HepG2 (cell line): ENCODE data around the gene SIK2. TPM values are rescaled to one million over a fixed set of nuclear protein-coding genes. Genes with fewer than 3 reads are reported as not detected.
A peak's percentile ranks its signal among the peaks of the same experiment; 100 is the strongest.

Experiments
- ATAC-seq: fragments of 200-7000 bp; cut with Tn5 transposase; 3 replicates; pipeline ENCODE4 v1.9.1; 2020; ENCODE audit warnings: mild to moderate bottlenecking, moderate library complexity
- BruUV-seq: library from RNA; stranded (reverse); fragments of 400-500 nt; replicated peaks from 2 replicates; lab custom pipeline; 2021; lab: Mats Ljungman, UMichigan
- CTCF ChIA-PET: fragments of 300-600 bp; formaldehyde crosslinking; extraction: SDS; loops from one replicate; lab custom pipeline; 2021; ENCODE audit warnings: low total read pairs, inconsistent platforms, low intra/inter-chr PET ratio; lab: Yijun Ruan, JAX
- POLR2A ChIA-PET: fragments of 350-600 bp; sonication (Branson Sonifier 250); formaldehyde crosslinking; loops from one replicate; lab custom pipeline; 2020; ENCODE audit warnings: antibody characterized with exemption, inconsistent platforms; lab: Yijun Ruan, JAX
- DNase-seq: peaks from one replicate; pipeline ENCODE4 v3.0.0-alpha.2; 2015; ENCODE audit warnings: low spot score
- FAIRE-seq: peaks from 3 replicates; lab custom pipeline; 2011; peaks lifted over from hg19 to GRCh38; lab: Jason Lieb, UNC
- H2AFZ ChIP-seq: one replicate; pipeline ENCODE4 v1.6.1; 2011; ENCODE audit warnings: low read length, inconsistent platforms
- H3K27ac ChIP-seq: fragments of 300-600 bp; 3 replicates; pipeline ENCODE4 v1.8.0; 2011; ENCODE audit warnings: mixed run types, mild to moderate bottlenecking, mixed read lengths, low read length, inconsistent platforms; ENCODE audit not compliant: insufficient read depth; ENCODE audit errors: extremely low read length
- H3K27me3 ChIP-seq, 2 experiments: fragments of 200-600 bp in 1 of 2; 2 replicates in 1 of 2; 3 replicates in 1 of 2; pipeline versions ENCODE4 v1.6.0 to v1.8.0; 2011; ENCODE audit warnings: low read length in 2 of 2, mild to moderate bottlenecking in 2 of 2, moderate library complexity in 2 of 2, inconsistent platforms in 1 of 2; ENCODE audit not compliant: insufficient read depth in 2 of 2, control insufficient read depth in 1 of 2
- H3K36me3 ChIP-seq, 2 experiments: fragments of 200-600 bp in 1 of 2; replicated peaks in 1 of 2; 2 replicates in 1 of 2; 3 replicates in 1 of 2; pipeline versions ENCODE4 v1.5.1 to v1.8.0; 2011; ENCODE audit warnings: low read length in 2 of 2, inconsistent platforms in 1 of 2; ENCODE audit not compliant: insufficient read depth in 2 of 2, control insufficient read depth in 1 of 2
- H3K4me1 ChIP-seq: 2 replicates; pipeline ENCODE4 v1.5.1; 2012; ENCODE audit warnings: low read length, inconsistent platforms; ENCODE audit not compliant: insufficient read depth
- H3K4me2 ChIP-seq: 2 replicates; pipeline ENCODE4 v1.6.0; 2011; ENCODE audit warnings: low read depth, low read length, inconsistent platforms
- H3K4me3 ChIP-seq, 3 experiments: fragments of 200-600 bp in 1 of 3; sonication (generic), shearing (Covaris generic) in 1 of 3; replicated peaks in 1 of 3; 2 replicates each; pipeline ENCODE4 v1.5.1; 2011 to 2016; ENCODE audit warnings: low read length in 3 of 3, inconsistent platforms in 2 of 3, low read depth in 2 of 3, mild to moderate bottlenecking in 2 of 3, control low read depth in 1 of 3, mixed read lengths in 1 of 3; ENCODE audit not compliant: insufficient read depth in 1 of 3
- H3K79me2 ChIP-seq: one replicate; pipeline ENCODE4 v1.6.1; 2011; ENCODE audit warnings: low read length, inconsistent platforms; ENCODE audit not compliant: insufficient read depth
- H3K9ac ChIP-seq: 2 replicates; pipeline ENCODE4 v1.6.0; 2011; ENCODE audit warnings: mild to moderate bottlenecking, low read depth, low read length, inconsistent platforms; ENCODE audit not compliant: insufficient read depth
- H3K9me3 ChIP-seq: 2 replicates; pipeline ENCODE4 v1.5.1; 2012; ENCODE audit warnings: mild to moderate bottlenecking, low read length
- H4K20me1 ChIP-seq: 2 replicates; pipeline ENCODE4 v1.6.0; 2011; ENCODE audit warnings: inconsistent platforms, mild to moderate bottlenecking, low read length, moderate library complexity; ENCODE audit not compliant: insufficient read depth
- AGO2 ChIP-seq: fragments of 200-400 bp; formaldehyde crosslinking; optimal IDR thresholded peaks from 2 replicates; pipeline ENCODE3; 2017; ENCODE audit warnings: mild to moderate bottlenecking, low read depth, low read length, moderate library complexity
- BHLHE40 ChIP-seq: IDR thresholded peaks from 2 replicates; pipeline ENCODE4 v1.6.1; 2011; ENCODE audit warnings: low read length, improper control_type of control experiment
- FOXP1 ChIP-seq, 2 experiments: fragments of 450-650 bp in 1 of 2; IDR thresholded peaks; 2 replicates each; pipeline ENCODE4 v1.6.1; 2017 to 2018; ENCODE audit warnings: antibody characterized with exemption in 1 of 2
- KDM5B ChIP-seq: sonication (generic); formaldehyde crosslinking; IDR thresholded peaks from 2 replicates; pipeline ENCODE4 v1.4.0; 2020; ENCODE audit warnings: missing genetic modification reagents, mild to moderate bottlenecking, borderline replicate concordance
- MAFF ChIP-seq: IDR thresholded peaks from 2 replicates; pipeline ENCODE4 v1.6.1; 2011; ENCODE audit warnings: low read depth, low read length, improper control_type of control experiment
- NR2C2 ChIP-seq: sonication (generic); formaldehyde crosslinking; IDR thresholded peaks from 2 replicates; pipeline ENCODE4 v1.4.0; 2020; ENCODE audit warnings: missing genetic modification reagents, mild to moderate bottlenecking, moderate library complexity, borderline replicate concordance
- SCMH1 ChIP-seq: sonication (generic); formaldehyde crosslinking; IDR thresholded peaks from 2 replicates; pipeline ENCODE4 v1.9.0; 2021; ENCODE audit warnings: missing genetic modification reagents, mild to moderate bottlenecking, borderline replicate concordance
- TBX2 ChIP-seq: sonication (generic); formaldehyde crosslinking; IDR thresholded peaks from 2 replicates; pipeline ENCODE4 v1.5.0; 2020; ENCODE audit warnings: missing genetic modification reagents, mild to moderate bottlenecking, borderline replicate concordance
- ZMAT3 ChIP-seq: sonication (generic); formaldehyde crosslinking; conservative IDR thresholded peaks from 2 replicates; pipeline ENCODE4 v1.7.0; 2021; ENCODE audit warnings: missing genetic modification reagents
- ZSCAN31 ChIP-seq: sonication (generic); formaldehyde crosslinking; IDR thresholded peaks from 2 replicates; pipeline ENCODE4 v1.5.0; 2020; ENCODE audit warnings: low read depth, mild to moderate bottlenecking, missing genetic modification reagents
- WGBS: methylation state at CpG from one replicate; pipeline ENCODE4 v1.1.6; 2017; ENCODE audit warnings: low lambda C conversion rate; 5-methylcytosine and 5-hydroxymethylcytosine counted together
- in situ Hi-C: cut with HindIII; loops from 2 replicates; pipeline ENCODE4 v1.10.0; 2017; ENCODE audit warnings: low pct_unique_long_range_greater_than_20kb; ENCODE audit not compliant: extremely low pct_ligation_motif_present
- intact Hi-C: fragments of 100-400 bp; cut with micrococcal nuclease; formaldehyde crosslinking; loops from one replicate; pipeline ENCODE4 v1.10.0; 2022; ENCODE audit not compliant: unreplicated experiment
- polyA plus RNA-seq, 8 experiments: library from polyadenylated mRNA; depleted of rRNA in 3 of 8; stranded (reverse) in 7 of 8; unstranded in 1 of 8; fragments of >200 nt; fragmentation: Illumina TruSeq in 4 of 8; extraction: Trizol in 4 of 8; gene quantifications; 2 replicates each; pipeline versions ENCODE4 v1.2.1 to v1.2.3, GENCODE V29; 2011 to 2016; ENCODE audit warnings: low read depth in 4 of 8, missing spikeins in 1 of 8, mixed read lengths in 1 of 8; ENCODE audit not compliant: insufficient read depth in 1 of 8
- total RNA-seq, 5 experiments: library from RNA; depleted of rRNA; stranded (reverse); fragments of >200 nt; fragmentation: Illumina TruSeq; extraction: Trizol; gene quantifications; 2 replicates each; pipeline ENCODE4 v1.2.3, GENCODE V29; 2016; ENCODE audit warnings: low read depth in 1 of 5
- TF ChIP-seq, protein P1 (sequence below): sonication (generic); formaldehyde crosslinking; IDR thresholded peaks from 2 replicates; pipeline ENCODE4 v1.4.0; 2020; ENCODE audit warnings: mild to moderate bottlenecking, missing genetic modification reagents
- TF ChIP-seq, protein P2 (sequence below): sonication (generic); formaldehyde crosslinking; IDR thresholded peaks from 2 replicates; pipeline ENCODE4 v1.5.0; 2020; ENCODE audit warnings: mild to moderate bottlenecking, low read depth, missing genetic modification reagents, borderline replicate concordance

Gene SIK2
- total and polyA plus RNA-seq, 2 of the 13 experiments (the other 11 are each of a cell fraction or from before 2014, with no cell fraction given): 8.1 to 15.4 TPM

DNA sequence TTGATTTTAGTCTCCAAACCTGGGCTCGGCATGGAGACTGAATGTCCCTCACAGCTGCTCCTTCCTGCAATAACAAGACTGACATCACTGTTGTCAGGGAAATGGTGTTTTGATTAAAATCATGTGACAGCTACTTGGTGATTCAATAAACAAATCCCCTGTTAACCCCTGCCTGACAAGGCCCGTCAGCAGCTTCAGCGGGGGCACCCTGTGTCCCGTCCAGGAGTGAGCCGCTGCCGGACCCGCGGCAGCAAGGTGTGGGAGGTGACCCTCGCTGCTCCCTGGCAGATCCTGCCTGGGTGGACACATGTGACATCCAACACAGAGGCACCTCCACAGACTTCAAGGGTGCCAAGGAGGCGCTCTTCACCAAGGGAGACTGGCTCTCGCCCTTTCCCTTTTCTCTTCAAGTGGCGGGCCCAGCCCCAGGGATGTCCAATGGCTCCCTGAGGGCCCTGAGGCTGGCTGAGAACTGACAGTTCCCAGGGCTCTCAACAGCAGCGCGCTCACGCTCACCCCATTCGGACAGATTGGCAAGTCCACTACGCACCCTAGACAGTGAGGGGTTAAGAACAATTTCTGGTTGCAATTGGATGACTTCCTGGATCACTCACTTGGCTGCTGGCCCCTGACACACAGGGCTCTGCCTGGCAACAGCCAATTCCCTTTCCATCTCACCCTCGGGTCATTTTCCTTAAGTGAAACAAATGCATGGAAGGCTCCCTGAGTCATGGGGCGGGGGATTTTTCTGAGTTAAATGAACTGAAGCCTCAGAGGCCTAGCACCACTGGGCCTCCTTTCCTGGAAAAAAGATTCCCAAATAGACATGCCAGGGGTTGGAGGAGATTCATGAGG is 133.2 kb downstream of the SIK2 start:
- POLR2A ChIA-PET: interaction anchor here (1.5 kb wide), 1 partner anchor 31 kb away, joined by 5 read pairs; the partner anchor contains the start of gene PPP2R1B
- intact Hi-C loops: no loop called here
- FAIRE-seq: no peak

DNA sequence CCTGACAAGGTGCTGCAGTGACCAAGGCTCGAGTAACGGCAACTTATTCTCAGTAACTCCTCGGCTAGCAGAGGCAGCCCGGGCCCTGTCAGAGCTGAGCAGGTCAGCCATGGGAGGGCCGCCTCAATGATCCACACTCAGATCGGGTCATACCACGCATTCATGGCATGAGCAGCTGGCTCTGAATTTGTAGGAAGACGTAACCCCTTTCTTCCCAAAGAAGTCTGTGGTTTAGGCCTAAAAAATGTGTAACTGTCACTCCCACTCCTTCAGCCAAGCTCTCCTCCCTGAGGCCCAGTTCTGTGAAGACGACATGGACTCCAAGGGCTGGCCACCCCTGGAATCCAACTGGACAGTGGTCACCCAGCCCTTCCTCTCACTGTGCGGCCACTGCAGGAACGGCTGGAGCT is 133.9 kb downstream of the SIK2 start:
- Histone ChIP-seq H3K27me3 (no peaks in the 10 kb centered on the region), H3K9me3 (no peaks in the 10 kb centered on the region), H3K4me2 (no peak overlapping the region)
- ATAC-seq: no peak
- no TSS peak for BruUV-seq
- WGBS: 95% methylated on average over 11 of the region's 11 CpGs
- in situ Hi-C loops: no loop called here
- TF ChIP-seq KDM5B (CRISPR knock-in tag) (no peak), TBX2 (CRISPR knock-in tag) (no peak), FOXP1 (IDR thresholded peaks at IDR 0.05) (no peak), FOXP1 (CRISPR knock-in tag; IDR thresholded peaks at IDR 0.05) (no peak), SCMH1 (no peak), MAFF (no peak)
- TF ChIP-seq, protein P1, sequence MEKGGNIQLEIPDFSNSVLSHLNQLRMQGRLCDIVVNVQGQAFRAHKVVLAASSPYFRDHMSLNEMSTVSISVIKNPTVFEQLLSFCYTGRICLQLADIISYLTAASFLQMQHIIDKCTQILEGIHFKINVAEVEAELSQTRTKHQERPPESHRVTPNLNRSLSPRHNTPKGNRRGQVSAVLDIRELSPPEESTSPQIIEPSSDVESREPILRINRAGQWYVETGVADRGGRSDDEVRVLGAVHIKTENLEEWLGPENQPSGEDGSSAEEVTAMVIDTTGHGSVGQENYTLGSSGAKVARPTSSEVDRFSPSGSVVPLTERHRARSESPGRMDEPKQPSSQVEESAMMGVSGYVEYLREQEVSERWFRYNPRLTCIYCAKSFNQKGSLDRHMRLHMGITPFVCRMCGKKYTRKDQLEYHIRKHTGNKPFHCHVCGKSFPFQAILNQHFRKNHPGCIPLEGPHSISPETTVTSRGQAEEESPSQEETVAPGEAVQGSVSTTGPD (CRISPR knock-in tag): no peak
- TF ChIP-seq, all 625 proteins: peak for 0
- peaks cover 1 to 17% of the 10 kb centered on the region in 2 experiments; a peak in 2 of 5 replicates for H3K36me3 ChIP-seq
- no peak overlapping the region for H2AFZ ChIP-seq
- FAIRE-seq (no peak), DNase-seq (no peak)
- no peak overlapping the region for H3K27ac ChIP-seq
- H4K20me1 ChIP-seq: no peaks in the 10 kb centered on the region
- ChIA-PET POLR2A (no interaction called here), CTCF (no interaction called here)
- peaks cover 21% of the 10 kb centered on the region for H3K4me1 ChIP-seq
- intact Hi-C loops: no loop called here
- H3K9ac ChIP-seq: no peak overlapping the region
- no peak overlapping the region for H3K4me3 ChIP-seq
- no peaks in the 10 kb centered on the region for H3K79me2 ChIP-seq

More for the DNA sequence above, 133.2 kb downstream of the SIK2 start:
- WGBS: 92% methylated on average over 11 of the region's 19 CpGs
- Histone ChIP-seq H3K27ac (no peak overlapping the region), H4K20me1 (no peaks in the 10 kb centered on the region), H3K9me3 (no peaks in the 10 kb centered on the region), H3K79me2 (no peaks in the 10 kb centered on the region), H2AFZ (no peak overlapping the region), H3K27me3 (no peaks in the 10 kb centered on the region), H3K4me2 (no peak overlapping the region), H3K4me1 (peaks cover 21% of the 10 kb centered on the region), H3K4me3 (no peak overlapping the region), H3K9ac (no peak overlapping the region), H3K36me3 (peaks cover 1 to 10% of the 10 kb centered on the region in 2 experiments; a peak in 1 of 5 replicates)
- in situ Hi-C loops: no loop called here
- CTCF ChIA-PET: no interaction called here
- DNase-seq (no peak), ATAC-seq (no peak)
- no TSS peak for BruUV-seq
- TF ChIP-seq BHLHE40 (no peak), ZMAT3 (CRISPR knock-in tag) (no peak), AGO2 (peak; percentile 58), ZSCAN31 (no peak), NR2C2 (CRISPR knock-in tag) (no peak)
- TF ChIP-seq, protein P2, sequence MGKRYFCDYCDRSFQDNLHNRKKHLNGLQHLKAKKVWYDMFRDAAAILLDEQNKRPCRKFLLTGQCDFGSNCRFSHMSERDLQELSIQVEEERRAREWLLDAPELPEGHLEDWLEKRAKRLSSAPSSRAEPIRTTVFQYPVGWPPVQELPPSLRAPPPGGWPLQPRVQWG (CRISPR knock-in tag): no peak
